ENCODE data around the gene MED22. TPM values are rescaled to one million over a fixed set of nuclear protein-coding genes. Genes with fewer than 3 reads are reported as not detected.
"Not testable (repeated sequence)": the region's sequence is repeated elsewhere in the genome, so short reads cannot be mapped to it uniquely, and the experiment has no call there.

The MED22 gene
- 10 to 100 TPM; 16.5 to 21.3 TPM for total RNA-seq

GRCh38 chr9:133347985-133348717 lies at the start of gene MED22, which contains the start of gene RPL7A:
MED22 (minus strand) TSS chr9:133348131; CDS start chr9:133346662, 1,469 bp downstream.
RPL7A (plus strand) TSS chr9:133348218; CDS start chr9:133348244, 26 bp downstream.
- peak; percentile 95 for DNase-seq
- intact Hi-C loops (cut with DNase I): no loop called here
- H3K36me3 ChIP-seq: peaks cover 20% of the 10 kb centered on the region
- H3K4me3 ChIP-seq: peak within 1 kb of the TSS; percentile 71
- peak within 1 kb of the TSS; percentile 66 for H3K27ac ChIP-seq
- H3K9ac ChIP-seq (ENCODE audit: low read depth in 2 of 2, low read length in 2 of 2): peak within 1 kb of the TSS; percentile 95
- TF ChIP-seq CTCF (IDR thresholded peaks at IDR 0.05): no peak
- no peaks in the 10 kb centered on the region for H3K9me3 ChIP-seq
- H3K4me1 ChIP-seq: peaks cover 7% of the 10 kb centered on the region
- no peaks in the 10 kb centered on the region for H3K27me3 ChIP-seq

- H3K27ac ChIP-seq: no peak overlapping the region
- H3K36me3 ChIP-seq: no peaks in the 10 kb centered on the region
- no peak for TF ChIP-seq CTCF (IDR thresholded peaks at IDR 0.05)
- no peak overlapping the region for H3K9ac ChIP-seq (ENCODE audit: low read depth in 2 of 2, low read length in 2 of 2)
- no peak overlapping the region for H3K4me3 ChIP-seq
- H3K27me3 ChIP-seq: no peaks in the 10 kb centered on the region
- DNase-seq: no peak
- H3K9me3 ChIP-seq: no peaks in the 10 kb centered on the region
- intact Hi-C loops (cut with DNase I): no loop called here
- H3K4me1 ChIP-seq: no peaks in the 10 kb centered on the region
These were observed 49.4 kb upstream of the MED22 start for GRCh38 chr9:133397370-133397769.

GRCh38 chr9:133396952-133397351 lies 49.0 kb upstream of the MED22 start:
- no peak for DNase-seq
- Histone ChIP-seq H3K4me3 (no peak overlapping the region), H3K9me3 (no peaks in the 10 kb centered on the region), H3K36me3 (no peaks in the 10 kb centered on the region), H3K27me3 (no peaks in the 10 kb centered on the region), H3K9ac (ENCODE audit: low read depth in 2 of 2, low read length in 2 of 2) (no peak overlapping the region), H3K4me1 (no peaks in the 10 kb centered on the region), H3K27ac (no peak overlapping the region)
- intact Hi-C loops (cut with DNase I): no loop called here
- no peak for TF ChIP-seq CTCF (IDR thresholded peaks at IDR 0.05)

- Histone ChIP-seq H3K9ac (ENCODE audit: low read depth in 2 of 2, low read length in 2 of 2) (no peak overlapping the region), H3K27me3 (no peaks in the 10 kb centered on the region), H3K36me3 (no peaks in the 10 kb centered on the region), H3K4me3 (no peak overlapping the region), H3K27ac (no peak overlapping the region), H3K4me1 (no peaks in the 10 kb centered on the region), H3K9me3 (no peaks in the 10 kb centered on the region)
- no peak for DNase-seq
- no peak for TF ChIP-seq CTCF (IDR thresholded peaks at IDR 0.05)
- intact Hi-C loops (cut with DNase I): no loop called here
These were observed 46.8 kb upstream of the MED22 start for GRCh38 chr9:133394687-133395271.

GRCh38 chr9:133393399-133393798 lies 45.5 kb upstream of the MED22 start:
- no peak for TF ChIP-seq CTCF (IDR thresholded peaks at IDR 0.05)
- H3K9ac ChIP-seq (ENCODE audit: low read depth in 2 of 2, low read length in 2 of 2): no peak overlapping the region
- H3K36me3 ChIP-seq: no peaks in the 10 kb centered on the region
- H3K27ac ChIP-seq: no peak overlapping the region
- no peaks in the 10 kb centered on the region for H3K9me3 ChIP-seq
- no peak overlapping the region for H3K4me3 ChIP-seq
- intact Hi-C loops (cut with DNase I): no loop called here
- no peak for DNase-seq
- no peaks in the 10 kb centered on the region for H3K4me1 ChIP-seq
- no peaks in the 10 kb centered on the region for H3K27me3 ChIP-seq

GRCh38 chr9:133392308-133392707 lies 44.4 kb upstream of the MED22 start:
- intact Hi-C loops (cut with DNase I); DNase-seq; H3K9ac ChIP-seq (ENCODE audit: low read depth in 2 of 2, low read length in 2 of 2); H3K4me3 ChIP-seq; H3K9me3 ChIP-seq; H3K4me1 ChIP-seq; H3K36me3 ChIP-seq; H3K27ac ChIP-seq; H3K27me3 ChIP-seq: not testable (repeated sequence)

GRCh38 chr9:133391449-133391848 lies 43.5 kb upstream of the MED22 start:
- H3K27ac ChIP-seq; H3K27me3 ChIP-seq; H3K4me1 ChIP-seq; H3K9me3 ChIP-seq; H3K36me3 ChIP-seq; H3K4me3 ChIP-seq; intact Hi-C loops (cut with DNase I); DNase-seq; H3K9ac ChIP-seq (ENCODE audit: low read depth in 2 of 2, low read length in 2 of 2): not testable (repeated sequence)
